Measurements from ENCODE around the gene PTGER3.

PTGER3 gene

GRCh38 chr1:71049951-71050598 is 2.5 kb upstream of the PTGER3 start:
- peak; percentile 77 for DNase-seq (ENCODE audit: low spot score)

GRCh38 chr1:71046891-71047634 is 553 bp downstream of the PTGER3 start:
- DNase-seq (ENCODE audit: low spot score) = peak; percentile 27

GRCh38 chr1:71045463-71046028 is 2.1 kb downstream of the PTGER3 start:
- peak; percentile 29 for DNase-seq (ENCODE audit: low spot score)

- no peak for DNase-seq (ENCODE audit: low spot score)
Measured at GRCh38 chr1:71044833-71045232, 2.8 kb downstream of the PTGER3 start.

GRCh38 chr1:71043065-71043464 is 4.6 kb downstream of the PTGER3 start:
- DNase-seq (ENCODE audit: low spot score) = no peak

- DNase-seq (ENCODE audit: low spot score) = no peak
Measured at GRCh38 chr1:71041806-71042205, 5.8 kb downstream of the PTGER3 start.

GRCh38 chr1:71039661-71040262 is 7.9 kb downstream of the PTGER3 start:
- no peak for DNase-seq (ENCODE audit: low spot score)

GRCh38 chr1:71038942-71039341 is 8.7 kb downstream of the PTGER3 start:
- no peak for DNase-seq (ENCODE audit: low spot score)

- DNase-seq (ENCODE audit: low spot score) = no peak
Measured at GRCh38 chr1:71037829-71038620, 9.6 kb downstream of the PTGER3 start.

GRCh38 chr1:71037066-71037465 is 10.6 kb downstream of the PTGER3 start:
- DNase-seq (ENCODE audit: low spot score) = no peak

GRCh38 chr1:71033136-71033535 is 14.5 kb downstream of the PTGER3 start:
- no peak for DNase-seq (ENCODE audit: low spot score)

GRCh38 chr1:71031426-71031825 is 16.2 kb downstream of the PTGER3 start:
- DNase-seq (ENCODE audit: low spot score) = peak; percentile 49

GRCh38 chr1:71030026-71030425 is 17.6 kb downstream of the PTGER3 start:
- no peak for DNase-seq (ENCODE audit: low spot score)

GRCh38 chr1:71028981-71029380 is 18.6 kb downstream of the PTGER3 start:
- DNase-seq (ENCODE audit: low spot score) = no peak

GRCh38 chr1:71027991-71028390 is 19.6 kb downstream of the PTGER3 start:
- DNase-seq (ENCODE audit: low spot score) = no peak

GRCh38 chr1:71026093-71026492 is 21.5 kb downstream of the PTGER3 start:
- DNase-seq (ENCODE audit: low spot score) = no peak

- DNase-seq (ENCODE audit: low spot score) = no peak
Measured at GRCh38 chr1:71023515-71023914, 24.1 kb downstream of the PTGER3 start.

GRCh38 chr1:71019233-71019969 is 28.2 kb downstream of the PTGER3 start:
- no peak for DNase-seq (ENCODE audit: low spot score)

- DNase-seq (ENCODE audit: low spot score) = no peak
Measured at GRCh38 chr1:71018791-71019190, 28.8 kb downstream of the PTGER3 start.

GRCh38 chr1:71015745-71016144 is 31.9 kb downstream of the PTGER3 start:
- peak; percentile 33 for DNase-seq (ENCODE audit: low spot score)

GRCh38 chr1:71014178-71014579 is 33.4 kb downstream of the PTGER3 start:
- no peak for DNase-seq (ENCODE audit: low spot score)
